Muscle layer of duodenum (tissue), 2 donors: ENCODE measurements around the gene PGM1.

Experiments used
- H3K27ac ChIP-seq: one replicate; pipeline ENCODE4 v1.7.0; 2013; ENCODE audit warnings: mild to moderate bottlenecking, low read length
- H3K27me3 ChIP-seq: one replicate; pipeline ENCODE4 v1.7.0; 2013; ENCODE audit warnings: low read depth, mild to moderate bottlenecking, control low read depth, low read length
- H3K36me3 ChIP-seq, 2 donors: one replicate each; pipeline ENCODE4 v1.7.0; 2013; ENCODE audit warnings: low read length in 2 of 2, control low read depth in 1 of 2, mild to moderate bottlenecking in 1 of 2; ENCODE audit not compliant: insufficient read depth in 2 of 2, control insufficient read depth in 1 of 2
- H3K4me1 ChIP-seq, 2 donors: one replicate each; pipeline ENCODE4 v1.7.0; 2013; ENCODE audit warnings: low read length in 2 of 2, mild to moderate bottlenecking in 2 of 2, control low read depth in 1 of 2, moderate library complexity in 1 of 2; ENCODE audit not compliant: insufficient read depth in 2 of 2, control insufficient read depth in 1 of 2
- H3K4me3 ChIP-seq, 2 donors: one replicate each; pipeline ENCODE4 v1.7.0; 2013; ENCODE audit warnings: low read length in 2 of 2, low read depth in 1 of 2, mild to moderate bottlenecking in 1 of 2
- H3K9me3 ChIP-seq, 2 donors: one replicate each; pipeline ENCODE4 v1.7.0; 2013; ENCODE audit warnings: low read length in 2 of 2, control low read depth in 1 of 2, mild to moderate bottlenecking in 1 of 2; ENCODE audit not compliant: control insufficient read depth in 1 of 2
- donor health status: healthy.

The PGM1 gene

GRCh38 chr1:63682936-63683335 lies 89.7 kb downstream of the PGM1 start:
- Histone ChIP-seq H3K4me3 (no peak overlapping the region), H3K27ac (no peak overlapping the region), H3K36me3 (no peaks in the 10 kb centered on the region), H3K27me3 (no peaks in the 10 kb centered on the region), H3K4me1 (no peaks in the 10 kb centered on the region), H3K9me3 (no peaks in the 10 kb centered on the region)

DNA sequence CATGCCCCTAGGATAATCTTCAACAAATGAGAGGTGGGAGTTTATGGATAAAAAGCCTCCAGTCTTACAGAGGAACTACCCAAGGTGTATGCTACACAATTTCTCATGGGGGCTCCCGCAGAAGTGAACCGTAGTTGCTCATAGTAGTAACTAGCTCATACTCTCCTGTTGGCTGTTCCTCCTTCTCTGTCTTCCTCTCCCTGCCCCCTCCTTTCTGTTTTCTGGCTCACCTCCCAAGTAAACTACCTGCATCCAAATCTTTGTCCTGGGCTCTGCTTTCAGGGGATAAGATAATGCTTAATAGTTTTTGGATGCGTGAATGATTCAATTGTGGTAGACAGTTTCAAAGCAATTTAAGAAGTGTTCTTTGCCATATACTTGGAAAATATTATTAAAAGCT lies 90.5 kb downstream of the PGM1 start:
- H3K27ac ChIP-seq = no peak overlapping the region
- H3K4me1 ChIP-seq = no peaks in the 10 kb centered on the region
- H3K27me3 ChIP-seq = no peaks in the 10 kb centered on the region
- no peaks in the 10 kb centered on the region for H3K9me3 ChIP-seq
- H3K36me3 ChIP-seq = no peaks in the 10 kb centered on the region
- H3K4me3 ChIP-seq = no peak overlapping the region

DNA sequence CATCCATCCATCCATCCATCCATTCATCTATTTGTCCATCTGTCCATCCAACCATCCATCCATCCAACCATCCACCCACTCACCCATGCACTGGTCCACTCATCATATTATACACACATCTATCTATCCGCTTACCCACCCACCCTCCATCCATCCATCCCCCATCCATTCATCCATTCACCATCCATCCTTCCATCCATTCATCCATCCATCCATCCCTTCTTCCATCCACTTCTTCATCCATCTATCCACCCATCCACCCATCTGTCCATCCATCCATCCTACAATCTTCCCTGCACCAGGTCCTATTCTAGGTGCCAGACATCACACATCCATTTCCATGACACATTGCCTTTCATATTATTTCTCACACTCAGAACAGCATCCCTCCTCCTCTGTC lies 93.5 kb downstream of the PGM1 start:
- no peak overlapping the region for H3K27ac ChIP-seq
- no peaks in the 10 kb centered on the region for H3K9me3 ChIP-seq
- no peaks in the 10 kb centered on the region for H3K36me3 ChIP-seq
- H3K27me3 ChIP-seq = no peaks in the 10 kb centered on the region
- no peak overlapping the region for H3K4me3 ChIP-seq
- no peaks in the 10 kb centered on the region for H3K4me1 ChIP-seq

DNA sequence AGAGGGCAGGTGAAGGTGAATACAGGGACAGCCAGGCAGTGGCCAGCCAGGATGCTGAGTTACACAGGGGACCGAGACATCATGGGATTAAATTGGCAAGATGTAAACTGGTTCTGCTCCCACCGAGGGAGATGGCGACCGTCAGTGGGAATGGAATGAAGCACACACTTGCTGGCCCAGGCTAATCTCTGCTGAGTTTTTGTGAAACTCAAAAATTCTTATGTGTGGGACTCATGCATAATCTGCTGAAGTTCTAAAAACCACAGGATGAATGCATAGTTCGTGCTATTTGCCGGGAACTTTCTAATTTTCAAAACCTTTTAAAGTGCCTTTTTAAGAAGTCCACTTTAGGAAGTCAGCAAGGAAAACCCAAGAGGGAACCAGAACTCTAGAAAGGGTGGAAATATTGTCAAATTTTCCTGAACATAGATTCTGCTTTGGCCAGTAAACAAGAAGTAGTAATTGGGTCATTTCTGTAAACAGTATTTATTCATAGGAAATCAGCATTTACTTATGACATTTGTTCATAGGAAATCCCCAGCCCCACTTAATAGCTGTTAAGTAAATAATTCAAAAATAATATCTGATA lies 95.2 kb downstream of the PGM1 start:
- no peaks in the 10 kb centered on the region for H3K9me3 ChIP-seq
- no peaks in the 10 kb centered on the region for H3K27me3 ChIP-seq
- no peak overlapping the region for H3K4me3 ChIP-seq
- no peaks in the 10 kb centered on the region for H3K36me3 ChIP-seq
- H3K4me1 ChIP-seq = no peaks in the 10 kb centered on the region
- H3K27ac ChIP-seq = no peak overlapping the region

DNA sequence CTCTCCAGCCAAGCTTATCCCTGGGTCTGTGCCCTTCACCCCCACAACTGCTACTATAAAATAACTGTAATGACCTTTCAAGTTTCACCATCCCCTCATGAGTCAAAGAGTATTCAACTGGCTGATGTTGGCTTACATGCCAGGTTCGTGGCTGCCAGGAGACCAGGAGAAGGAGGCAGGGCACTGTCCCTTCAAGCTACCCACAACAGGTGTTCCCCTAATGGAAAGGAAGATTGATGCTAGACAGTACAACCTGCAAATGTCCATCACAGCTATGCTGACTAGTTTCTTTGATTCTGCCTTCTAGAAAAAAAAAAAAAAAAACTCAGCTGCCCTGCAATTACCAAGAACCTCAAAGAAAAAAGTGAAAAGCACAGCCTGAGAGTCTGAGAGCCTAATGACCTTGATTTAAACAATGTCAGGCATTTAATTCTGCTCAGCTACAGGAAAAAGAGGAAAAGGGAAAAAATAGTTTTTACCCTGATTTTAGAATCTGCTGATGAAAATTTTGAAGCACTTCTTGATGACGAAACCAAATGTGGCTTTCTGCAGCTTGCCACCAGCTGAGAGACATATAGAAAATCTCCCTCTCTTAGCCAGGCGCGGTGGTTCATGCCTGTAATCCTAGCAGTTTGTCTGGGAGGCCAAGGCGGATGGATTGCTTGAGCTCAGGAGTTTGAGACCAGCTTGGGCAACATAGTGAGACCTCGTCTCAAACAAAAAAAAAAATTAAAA lies 97.9 kb downstream of the PGM1 start:
- Histone ChIP-seq H3K27ac (no peak overlapping the region), H3K9me3 (no peaks in the 10 kb centered on the region), H3K4me1 (peaks cover 0 to 4% of the 10 kb centered on the region in 2 donors), H3K27me3 (no peaks in the 10 kb centered on the region), H3K36me3 (no peaks in the 10 kb centered on the region), H3K4me3 (no peak overlapping the region)

DNA sequence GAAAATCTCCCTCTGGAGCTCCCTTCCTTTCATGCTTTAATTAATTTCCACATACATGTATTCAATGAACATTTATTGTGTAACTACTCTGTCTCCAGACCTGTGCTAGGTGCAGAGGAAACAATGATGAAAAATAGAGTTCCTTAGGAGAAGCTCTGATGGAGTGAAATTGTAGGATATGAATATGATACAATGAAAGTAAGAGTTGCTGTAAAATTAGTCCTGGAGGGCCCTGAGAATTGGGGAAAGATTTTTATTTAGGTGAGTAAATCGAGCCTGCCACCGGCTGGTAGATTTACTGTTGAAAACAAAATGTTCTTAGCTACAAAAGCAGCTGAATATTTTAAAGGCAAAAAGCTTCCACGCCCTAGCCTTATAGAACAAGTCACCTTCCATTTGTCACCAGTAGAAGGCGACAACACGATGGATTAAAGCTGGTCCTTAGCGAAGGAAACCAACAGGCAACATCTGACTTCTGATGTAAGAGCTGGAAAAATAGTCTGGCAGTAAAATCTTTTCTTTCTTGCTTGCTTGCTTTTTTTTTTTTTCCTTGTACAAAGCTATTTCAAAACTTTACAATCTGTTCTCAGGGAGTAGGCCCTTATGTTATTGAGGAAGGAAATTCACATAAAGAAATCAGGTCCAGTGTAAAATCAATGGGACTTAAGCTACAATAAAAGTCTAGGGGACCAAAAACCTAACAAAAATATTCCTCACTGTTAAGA lies 98.7 kb downstream of the PGM1 start:
- no peaks in the 10 kb centered on the region for H3K9me3 ChIP-seq
- no peaks in the 10 kb centered on the region for H3K36me3 ChIP-seq
- no peak overlapping the region for H3K4me3 ChIP-seq
- no peak overlapping the region for H3K27ac ChIP-seq
- peaks cover 0 to 4% of the 10 kb centered on the region in 2 donors for H3K4me1 ChIP-seq
- H3K27me3 ChIP-seq = no peaks in the 10 kb centered on the region

DNA sequence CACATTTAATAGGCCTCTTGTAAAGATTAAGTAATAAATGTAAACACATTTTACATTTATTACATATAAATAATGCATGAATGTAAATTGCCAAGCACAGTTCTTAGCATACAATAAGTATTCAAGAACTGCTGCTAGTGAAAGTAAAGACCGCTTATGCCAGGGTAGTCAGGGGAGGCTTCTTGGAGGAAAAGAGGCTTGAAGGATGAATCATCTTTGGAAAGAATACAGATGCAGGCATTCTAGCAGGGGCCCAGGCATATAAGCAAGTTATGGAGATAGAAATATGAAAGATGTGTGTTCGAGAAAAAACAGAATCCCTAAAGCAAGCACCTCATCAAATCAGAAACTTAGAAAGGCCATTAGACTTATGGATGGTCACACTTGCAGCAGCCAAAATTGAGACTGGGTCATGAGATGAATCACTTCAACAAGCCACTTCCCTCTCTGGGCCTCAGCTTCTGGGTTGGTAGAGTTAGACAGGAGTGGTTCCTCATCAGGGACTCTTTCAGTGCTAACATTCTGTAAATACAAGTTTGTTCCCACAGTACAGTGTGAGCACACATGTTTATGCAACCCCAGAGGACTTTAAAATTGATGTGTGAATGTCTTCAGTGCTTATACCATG lies 100.8 kb downstream of the PGM1 start:
- Histone ChIP-seq H3K4me3 (no peak overlapping the region), H3K36me3 (no peaks in the 10 kb centered on the region), H3K27me3 (no peaks in the 10 kb centered on the region), H3K27ac (no peak overlapping the region), H3K9me3 (no peaks in the 10 kb centered on the region), H3K4me1 (peaks cover 0 to 6% of the 10 kb centered on the region in 2 donors)

DNA sequence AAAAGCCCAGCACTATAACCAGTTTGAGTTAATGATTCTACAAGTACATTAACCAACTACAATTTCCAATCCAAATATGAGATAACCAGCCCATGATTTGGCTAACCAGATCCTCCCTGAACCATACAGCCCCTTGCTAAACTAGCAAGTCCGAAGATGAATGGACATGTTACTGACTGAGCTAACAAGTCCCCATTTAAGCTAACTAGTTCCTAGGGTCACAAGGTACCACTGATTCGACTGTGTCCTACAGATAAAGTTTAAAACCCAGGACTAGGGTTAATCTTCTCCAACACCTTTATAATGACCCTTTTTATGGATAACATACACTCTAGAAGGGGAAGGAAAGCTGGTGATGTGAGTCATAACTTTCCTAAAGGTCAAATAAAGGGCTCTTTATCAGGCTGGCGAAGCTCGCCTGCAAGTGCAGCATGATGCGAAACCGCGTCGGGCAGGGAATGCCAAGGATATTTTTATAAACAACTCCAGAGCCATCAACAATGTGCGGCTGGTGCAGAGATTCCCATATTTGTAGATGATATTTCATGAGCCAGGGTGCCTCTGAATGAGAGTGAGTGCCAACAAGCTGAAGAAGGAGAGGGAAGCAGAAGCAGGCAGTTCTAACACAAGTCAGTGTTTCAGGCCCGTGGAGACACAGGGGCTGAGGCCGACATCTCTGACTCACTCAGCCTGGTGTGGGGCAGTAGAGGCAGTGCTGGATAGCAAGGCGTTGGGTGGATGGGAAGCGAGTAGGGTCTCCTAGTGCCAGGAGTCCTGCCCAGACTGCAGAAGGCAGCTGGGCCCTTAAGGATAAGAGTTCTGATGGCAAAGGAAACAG lies 105.0 kb downstream of the PGM1 start:
- Histone ChIP-seq H3K4me1 (peaks cover 0 to 9% of the 10 kb centered on the region in 2 donors), H3K4me3 (no peak overlapping the region), H3K9me3 (no peaks in the 10 kb centered on the region), H3K27me3 (no peaks in the 10 kb centered on the region), H3K36me3 (no peaks in the 10 kb centered on the region), H3K27ac (peak overlapping the region; percentile 86)

- H3K36me3 ChIP-seq = no peaks in the 10 kb centered on the region
- H3K4me1 ChIP-seq = peaks cover 5% of the 10 kb centered on the region in 2 donors
- no peaks in the 10 kb centered on the region for H3K27me3 ChIP-seq
- H3K4me3 ChIP-seq = no peak overlapping the region
- H3K27ac ChIP-seq = no peak overlapping the region
- no peaks in the 10 kb centered on the region for H3K9me3 ChIP-seq
These were observed 108.0 kb downstream of the PGM1 start for GRCh38 chr1:63701187-63701586.

GRCh38 chr1:63703701-63704107 lies 110.5 kb downstream of the PGM1 start:
- Histone ChIP-seq H3K27me3 (no peaks in the 10 kb centered on the region), H3K9me3 (no peaks in the 10 kb centered on the region), H3K27ac (no peak overlapping the region), H3K4me3 (no peak overlapping the region), H3K4me1 (peaks cover 5% of the 10 kb centered on the region in 2 donors), H3K36me3 (no peaks in the 10 kb centered on the region)
